GM18867 (cell line): Measurements from ENCODE around the gene C14orf93.

Experiments
- ATAC-seq: cut with Tn5 transposase; IDR thresholded peaks from one replicate; pipeline ENCODE4 v1.9.1; 2021; ENCODE audit warnings: mild to moderate bottlenecking, moderate library complexity; ENCODE audit not compliant: unreplicated experiment

Gene C14orf93

DNA sequence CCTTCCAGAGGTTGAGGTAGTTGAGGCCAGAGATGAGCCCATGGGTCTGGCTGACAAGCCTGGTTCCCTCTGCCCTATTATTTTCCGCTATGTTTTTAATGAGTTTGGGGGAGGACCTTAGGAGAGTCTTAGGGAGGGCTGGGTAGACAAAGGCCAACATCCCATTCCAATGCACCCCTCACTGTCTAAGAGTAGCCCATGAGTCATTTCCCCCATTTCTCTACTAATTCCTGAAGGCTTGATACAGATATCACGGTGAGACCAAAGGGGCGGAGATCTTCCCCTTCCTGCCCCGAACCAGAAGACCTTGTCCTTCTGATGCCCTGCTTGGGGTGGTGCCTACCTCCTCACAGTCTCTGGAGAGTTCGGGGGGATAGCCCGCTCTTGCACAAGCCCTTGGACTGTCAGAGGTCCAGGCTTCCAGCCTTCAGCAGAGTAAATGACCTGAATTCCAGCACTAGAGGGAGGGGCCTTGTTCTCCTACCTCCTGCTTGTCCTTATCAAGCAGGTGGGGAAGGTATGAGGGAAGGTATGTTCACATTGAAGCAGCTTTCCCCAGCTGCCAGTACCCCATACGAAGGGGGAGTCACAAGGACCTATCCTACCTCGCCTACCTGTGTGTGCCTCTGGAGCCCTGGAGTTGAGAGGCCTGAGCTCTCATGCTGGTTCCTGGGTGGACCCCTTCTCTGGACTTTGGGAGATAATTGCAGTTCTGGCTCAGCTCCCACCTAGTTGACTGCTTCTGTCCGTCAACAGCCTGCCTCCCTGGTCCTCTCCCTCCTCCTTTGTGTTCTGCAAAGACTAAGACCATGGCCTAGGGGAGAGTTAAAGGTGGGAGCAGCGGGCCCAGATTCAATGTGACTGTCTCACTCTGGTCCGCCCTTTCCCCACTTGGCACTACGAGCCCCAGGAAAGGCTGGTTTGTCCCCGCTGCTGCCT lies 35.7 kb upstream of the C14orf93 start:
- no peak for ATAC-seq

GRCh38 chr14:23044840-23045239 lies 34.9 kb upstream of the C14orf93 start:
- ATAC-seq: no peak

- no peak for ATAC-seq
Observed at GRCh38 chr14:23043754-23044153, 33.8 kb upstream of the C14orf93 start.

GRCh38 chr14:23043145-23043544 lies 33.2 kb upstream of the C14orf93 start:
- no peak for ATAC-seq

- ATAC-seq: no peak
Observed at GRCh38 chr14:23042162-23042965, 32.4 kb upstream of the C14orf93 start, which contains the start of gene PSMB11. TSS of gene PSMB11 (plus strand) at chr14:23042212. CDS start at chr14:23042226, 14 bp downstream.

DNA sequence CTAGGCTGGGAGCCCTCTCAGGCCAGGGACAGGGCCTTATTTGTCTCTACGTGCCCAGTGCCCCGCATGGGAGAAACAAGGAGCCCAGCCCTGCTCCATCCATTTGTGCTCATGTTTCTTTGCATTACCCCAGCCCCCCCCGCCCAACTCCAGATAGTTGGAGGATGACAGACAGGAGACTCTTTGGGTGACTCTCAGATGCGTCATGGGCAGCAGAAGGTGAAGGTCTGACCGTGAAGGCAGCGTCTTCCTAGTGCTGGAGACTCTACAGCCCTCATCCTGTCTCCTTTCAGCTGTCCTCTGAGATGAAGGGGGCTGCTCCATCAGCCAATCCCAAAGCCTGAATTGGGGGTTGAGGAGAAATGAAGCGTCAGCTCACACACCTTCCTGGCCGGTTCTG lies 31.8 kb upstream of the C14orf93 start:
- ATAC-seq: no peak

DNA sequence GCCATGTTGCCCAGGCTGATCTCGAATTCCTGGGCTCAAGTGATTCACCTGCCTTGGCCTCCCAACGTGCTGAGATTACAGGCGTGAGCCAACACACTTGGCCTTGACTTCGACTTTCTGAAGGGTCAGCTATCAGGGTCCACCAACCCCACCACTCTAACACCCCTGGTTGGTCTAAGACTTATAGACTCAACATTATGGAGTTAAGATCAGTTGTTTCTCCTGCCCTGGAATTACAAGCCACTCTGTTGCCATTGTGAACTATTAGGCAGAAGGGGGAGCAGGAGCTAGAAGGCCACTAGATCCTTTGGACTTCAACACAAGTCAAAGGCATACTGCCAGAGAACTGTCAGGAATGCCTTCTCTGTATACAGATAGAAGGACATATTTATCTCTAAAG lies 30.2 kb upstream of the C14orf93 start:
- ATAC-seq: no peak

GRCh38 chr14:23035303-23036144 lies 25.6 kb upstream of the C14orf93 start:
- ATAC-seq: no peak

GRCh38 chr14:23034498-23035302 lies 24.8 kb upstream of the C14orf93 start, which contains the start of gene PSMB5:
TSS of gene PSMB5 (minus strand) at chr14:23034900. CDS start at chr14:23034881, 19 bp downstream.
- peak; percentile 91 for ATAC-seq

DNA sequence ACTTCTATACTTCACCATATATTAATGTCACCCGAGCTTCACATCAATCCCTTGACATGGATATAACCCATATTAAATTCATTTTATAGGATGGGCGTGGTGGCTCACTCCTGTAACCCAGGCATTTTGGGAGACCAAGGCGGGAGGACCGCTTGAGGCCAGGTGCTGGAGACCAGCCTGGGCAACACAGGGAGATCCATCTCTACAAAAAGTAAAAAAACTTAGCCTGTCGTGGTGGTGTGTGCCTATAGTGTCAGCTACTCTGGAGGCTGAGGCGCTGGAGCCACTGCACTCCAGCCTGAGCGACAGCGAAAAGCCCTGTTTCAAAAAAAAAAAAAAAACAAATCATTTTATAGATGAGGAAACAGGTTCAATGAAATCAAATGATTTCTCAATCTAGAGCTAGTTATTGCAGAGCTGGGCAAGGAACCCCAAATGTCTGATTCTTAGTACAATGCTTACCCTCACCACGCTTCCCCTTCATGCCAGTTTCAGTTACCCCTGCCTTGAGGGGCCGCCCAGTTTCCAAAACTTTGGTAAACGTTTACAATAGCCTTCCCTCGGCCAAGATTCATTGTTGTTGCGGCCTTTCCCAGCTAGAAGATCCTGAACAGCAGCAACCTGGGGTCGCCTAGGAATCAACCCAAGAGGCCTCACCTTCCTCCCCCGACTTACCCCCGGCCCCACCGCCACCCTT lies 24.0 kb upstream of the C14orf93 start:
- no peak for ATAC-seq

DNA sequence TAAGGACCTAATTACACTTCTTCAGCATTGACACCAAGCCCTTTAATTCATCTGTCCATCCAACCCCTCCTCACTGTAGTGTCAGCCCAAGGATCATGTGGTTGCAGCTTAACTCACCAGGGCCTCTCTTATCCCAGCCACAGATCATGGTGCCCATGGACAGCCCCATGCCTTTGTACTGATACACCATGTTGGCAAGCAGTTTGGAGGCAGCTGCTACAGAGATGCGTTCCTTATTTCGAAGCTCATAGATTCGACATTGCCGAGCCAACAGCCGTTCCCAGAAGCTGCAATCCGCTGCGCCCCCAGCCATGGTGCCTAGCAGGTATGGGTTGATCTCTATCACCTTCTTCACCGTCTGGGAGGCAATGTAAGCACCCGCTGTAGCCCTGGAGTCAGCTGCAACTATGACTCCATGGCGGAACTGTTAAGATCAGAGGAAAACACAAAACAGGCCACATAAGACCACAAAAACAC lies 23.3 kb upstream of the C14orf93 start:
- ATAC-seq: no peak

DNA sequence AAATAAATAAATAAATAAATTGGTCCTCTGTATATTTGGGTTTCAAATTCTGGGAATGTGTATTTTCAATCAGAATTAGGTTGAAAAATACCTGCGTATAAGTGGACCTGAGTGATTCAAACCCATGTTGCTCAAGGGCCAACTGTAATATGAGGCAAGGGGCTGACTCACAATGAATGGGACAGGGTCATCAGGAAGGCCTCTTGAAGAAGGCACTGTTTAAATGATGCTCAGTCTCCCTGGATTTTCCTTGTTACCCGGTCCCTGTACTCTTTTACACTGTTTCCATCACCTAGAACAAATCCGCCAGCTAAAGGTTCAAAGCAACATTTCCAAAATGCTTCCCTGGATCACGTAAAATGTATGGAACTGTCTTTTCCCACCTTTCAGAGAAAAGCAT lies 21.0 kb upstream of the C14orf93 start:
- no peak for ATAC-seq

DNA sequence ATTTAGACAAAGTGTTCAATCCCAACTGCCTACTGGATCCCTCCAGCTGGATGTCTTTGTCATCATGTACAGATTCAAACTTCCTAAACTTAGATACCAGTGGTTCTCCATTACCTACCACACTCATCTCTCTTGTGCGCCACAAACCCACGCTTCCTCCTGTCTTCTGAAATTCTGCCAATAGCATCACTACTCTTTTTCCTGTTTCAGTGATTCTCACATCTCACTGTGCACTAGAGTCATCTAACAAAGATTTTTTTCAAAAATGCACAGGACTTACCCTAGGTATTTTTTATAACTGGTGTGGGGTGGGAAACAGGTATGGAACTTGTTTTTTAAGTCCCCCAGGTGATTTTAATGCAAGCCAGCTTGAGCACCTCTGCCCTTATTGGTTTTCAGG lies 18.9 kb upstream of the C14orf93 start:
- no peak for ATAC-seq

DNA sequence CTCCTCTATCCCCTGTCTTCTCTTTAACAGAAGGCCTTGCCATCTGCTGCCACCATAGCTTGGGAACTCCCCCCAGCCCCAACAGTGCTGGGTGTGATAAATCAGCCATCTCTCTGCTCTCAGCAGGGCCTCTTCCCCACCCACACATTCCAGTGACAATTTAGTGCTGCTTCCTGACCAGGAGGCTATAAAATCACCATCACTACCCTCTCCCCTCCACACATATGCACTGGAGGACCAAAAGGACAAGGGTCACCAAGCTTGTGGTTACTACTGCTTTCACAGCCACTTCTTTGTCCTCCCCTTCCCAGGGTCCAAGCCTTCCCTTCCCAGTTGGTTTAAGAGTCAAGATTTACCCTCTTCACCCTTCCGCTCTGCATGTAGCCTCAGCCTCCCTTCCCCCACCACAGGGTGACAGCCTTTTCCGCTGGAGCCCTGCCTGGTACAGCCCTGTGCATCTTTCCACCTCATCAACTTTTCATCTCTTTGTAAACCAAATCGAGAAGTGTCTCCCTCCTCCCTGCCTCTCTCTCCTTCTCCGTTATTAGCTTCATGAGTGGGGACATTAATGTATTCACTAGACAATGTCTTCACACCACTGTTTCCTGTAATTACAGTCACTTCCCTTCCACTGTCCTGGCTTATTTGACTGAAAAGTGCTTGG lies 15.3 kb upstream of the C14orf93 start:
- ATAC-seq: no peak

GRCh38 chr14:23024612-23025075 lies 14.7 kb upstream of the C14orf93 start:
- no peak for ATAC-seq

DNA sequence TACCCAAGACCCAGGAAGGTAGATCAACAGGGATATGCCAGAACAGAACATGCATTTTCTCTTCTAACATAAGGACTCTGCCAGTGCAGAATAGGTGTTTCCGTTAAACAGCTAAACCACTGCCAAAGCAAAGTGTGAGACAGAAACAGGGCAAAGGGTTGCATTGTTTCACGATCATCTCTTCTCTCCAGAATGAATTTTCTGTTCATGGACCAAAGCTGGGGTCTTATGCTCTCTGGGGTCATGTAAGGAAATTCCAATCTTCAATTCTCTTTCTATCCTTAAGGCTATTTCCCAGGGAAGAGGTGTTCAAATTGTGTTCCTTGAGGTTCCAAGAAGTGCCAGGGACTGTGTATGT lies 13.8 kb upstream of the C14orf93 start:
- no peak for ATAC-seq

DNA sequence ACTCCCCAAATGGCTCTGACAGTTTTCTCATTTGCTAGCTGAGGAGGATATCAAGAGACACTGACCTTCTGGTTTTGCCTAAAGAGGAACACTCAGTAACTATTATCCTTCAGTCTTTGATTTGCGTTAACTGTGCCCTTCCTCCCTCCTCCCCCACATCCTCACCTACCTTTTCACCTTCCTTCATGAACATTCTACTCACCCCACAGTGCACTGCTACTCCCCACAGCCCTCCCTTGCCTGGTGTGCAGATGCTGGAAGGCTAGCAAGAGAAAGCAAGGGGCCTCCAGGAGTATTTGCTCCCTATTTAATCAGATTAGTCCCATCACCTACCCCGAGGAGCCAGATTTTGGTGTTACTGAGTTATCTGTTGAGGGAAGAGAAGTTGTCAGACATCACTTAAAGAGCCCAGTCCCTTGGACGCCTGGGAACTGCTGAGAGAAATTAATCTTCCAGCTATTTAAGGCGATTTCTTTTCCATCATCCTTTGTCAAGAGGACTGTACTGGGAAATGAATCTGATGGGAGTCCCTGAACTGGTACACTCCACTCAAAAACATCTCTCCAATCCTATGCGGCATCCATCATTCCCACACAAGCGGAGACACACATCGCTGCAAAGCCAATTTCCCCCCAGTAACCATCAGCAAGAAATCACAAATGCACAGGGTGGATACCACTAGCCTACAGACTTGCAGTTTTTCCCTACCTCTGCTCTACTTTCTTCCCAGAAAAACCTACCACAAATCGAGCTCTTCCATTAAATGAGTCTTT lies 13.3 kb upstream of the C14orf93 start:
- ATAC-seq: no peak

DNA sequence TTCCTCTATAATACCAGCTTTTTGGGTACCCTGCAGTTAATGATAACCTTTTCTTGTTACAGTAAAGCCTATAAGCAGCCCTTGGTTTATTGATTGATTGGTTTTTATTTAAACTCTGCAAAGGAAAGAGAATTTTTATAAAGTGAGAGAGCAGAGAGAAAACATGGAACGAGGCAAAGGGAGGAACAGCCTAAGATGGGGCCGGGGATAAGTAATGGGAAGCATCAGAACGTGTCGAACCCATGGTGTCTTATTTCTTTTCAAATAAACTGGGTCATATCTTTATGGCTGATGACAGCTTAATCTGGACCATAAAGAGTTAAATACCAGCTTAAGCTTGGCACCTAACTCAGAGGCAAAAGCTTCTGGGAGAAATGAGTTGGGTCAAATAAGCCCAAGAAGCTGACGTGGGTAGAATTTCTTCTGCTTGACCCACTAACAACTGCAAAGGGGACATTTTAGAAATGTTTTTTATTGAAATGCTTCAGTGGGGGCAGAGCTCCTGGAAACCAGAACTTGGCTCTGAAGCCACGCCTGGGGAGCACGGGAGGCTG lies 12.0 kb upstream of the C14orf93 start:
- no peak for ATAC-seq
